SK-N-SH treated with all-trans-retinoic acid at 6 μM for 48 hours (cell line): ENCODE data around the gene PSMA1.

ENCODE experiments used
- ATAC-seq: fragments of 200-7000 bp; cut with Tn5 transposase; 3 replicates; pipeline ENCODE4 v1.9.1; 2020; ENCODE audit warnings: mild to moderate bottlenecking, moderate library complexity
- BACH2 ChIP-seq: fragments of 250-450 bp; sonication (Bioruptor Pico); IDR thresholded peaks from 2 replicates; pipeline ENCODE4 v1.9.0; 2021; ENCODE audit warnings: mild to moderate bottlenecking, borderline replicate concordance
- CSDC2 ChIP-seq: fragments of 250-450 bp; sonication (Bioruptor Pico); IDR thresholded peaks from 2 replicates; pipeline ENCODE4 v1.5.0; 2020; ENCODE audit warnings: mild to moderate bottlenecking, moderate library complexity
- ESRRG ChIP-seq: fragments of 250-450 bp; sonication (Bioruptor Pico); IDR thresholded peaks from 2 replicates; pipeline ENCODE4 v1.6.1; 2021; ENCODE audit warnings: mild to moderate bottlenecking
- GLIS3 ChIP-seq: fragments of 250-450 bp; sonication (Bioruptor Pico); IDR thresholded peaks from 2 replicates; pipeline ENCODE4 v1.5.0; 2020; ENCODE audit warnings: mild to moderate bottlenecking, moderate library complexity
- ISL1 ChIP-seq: fragments of 250-450 bp; sonication (Bioruptor Pico); IDR thresholded peaks from 2 replicates; pipeline ENCODE4 v2.1.2; 2022; ENCODE audit warnings: mild to moderate bottlenecking, moderate library complexity
- OSR1 ChIP-seq: fragments of 250-450 bp; sonication (Bioruptor Pico); IDR thresholded peaks from 2 replicates; pipeline ENCODE4 v1.8.0; 2022; ENCODE audit warnings: moderate library complexity, mild to moderate bottlenecking, inconsistent platforms
- PPARA ChIP-seq: fragments of 250-450 bp; sonication (Bioruptor Pico); IDR thresholded peaks from 2 replicates; pipeline ENCODE4 v1.5.0; 2020; ENCODE audit warnings: mild to moderate bottlenecking, borderline replicate concordance
- SNAI2 ChIP-seq: fragments of 250-450 bp; sonication (Bioruptor Pico); IDR thresholded peaks from 2 replicates; pipeline ENCODE4 v1.5.0; 2020; ENCODE audit warnings: mild to moderate bottlenecking, moderate library complexity
- TCF4 ChIP-seq: fragments of 250-450 bp; sonication (Bioruptor Pico); IDR thresholded peaks from 2 replicates; pipeline ENCODE4 v1.8.0; 2021; ENCODE audit warnings: mild to moderate bottlenecking, moderate library complexity, borderline replicate concordance
- TOX ChIP-seq: fragments of 250-450 bp; sonication (Bioruptor Pico); IDR thresholded peaks from 2 replicates; pipeline ENCODE4 v1.8.0; 2021; ENCODE audit warnings: mild to moderate bottlenecking, moderate library complexity, borderline replicate concordance
- ZC3H10 ChIP-seq: fragments of 250-450 bp; sonication (Bioruptor Pico); IDR thresholded peaks from 2 replicates; pipeline ENCODE4 v1.5.1; 2021; ENCODE audit warnings: mild to moderate bottlenecking, moderate library complexity
- ZFP3 ChIP-seq: fragments of 250-450 bp; sonication (Bioruptor Pico); IDR thresholded peaks from 2 replicates; pipeline ENCODE4 v1.5.0; 2020; ENCODE audit warnings: mild to moderate bottlenecking, moderate library complexity
- ZFP30 ChIP-seq: fragments of 450-650 bp; formaldehyde crosslinking; IDR thresholded peaks from 2 replicates; pipeline ENCODE4 v1.5.0; 2022; ENCODE audit warnings: mild to moderate bottlenecking, moderate library complexity
- ZNF565 ChIP-seq: fragments of 450-650 bp; formaldehyde crosslinking; conservative IDR thresholded peaks from 2 replicates; pipeline ENCODE4 v1.5.0; 2020; ENCODE audit warnings: low read depth, mild to moderate bottlenecking, moderate library complexity
- ZNF70 ChIP-seq: fragments of 450-650 bp; formaldehyde crosslinking; IDR thresholded peaks from 2 replicates; pipeline ENCODE4 v1.5.0; 2020; ENCODE audit warnings: mild to moderate bottlenecking, moderate library complexity
- TF ChIP-seq, protein P1 (sequence below): fragments of 250-450 bp; sonication (Bioruptor Pico); IDR thresholded peaks from 2 replicates; pipeline ENCODE4 v1.8.0; 2021; ENCODE audit warnings: low read depth, mild to moderate bottlenecking, moderate library complexity, borderline replicate concordance
- TF ChIP-seq, protein P2 (sequence below): fragments of 250-450 bp; sonication (Bioruptor Pico); IDR thresholded peaks from 2 replicates; pipeline ENCODE4 v1.8.0; 2020; ENCODE audit warnings: mild to moderate bottlenecking, moderate library complexity, borderline replicate concordance
- TF ChIP-seq, protein P3 (sequence below): fragments of 250-450 bp; sonication (Bioruptor Pico); IDR thresholded peaks from 2 replicates; pipeline ENCODE4 v1.5.1; 2020; ENCODE audit warnings: low read depth, mild to moderate bottlenecking, moderate library complexity

Gene PSMA1

DNA sequence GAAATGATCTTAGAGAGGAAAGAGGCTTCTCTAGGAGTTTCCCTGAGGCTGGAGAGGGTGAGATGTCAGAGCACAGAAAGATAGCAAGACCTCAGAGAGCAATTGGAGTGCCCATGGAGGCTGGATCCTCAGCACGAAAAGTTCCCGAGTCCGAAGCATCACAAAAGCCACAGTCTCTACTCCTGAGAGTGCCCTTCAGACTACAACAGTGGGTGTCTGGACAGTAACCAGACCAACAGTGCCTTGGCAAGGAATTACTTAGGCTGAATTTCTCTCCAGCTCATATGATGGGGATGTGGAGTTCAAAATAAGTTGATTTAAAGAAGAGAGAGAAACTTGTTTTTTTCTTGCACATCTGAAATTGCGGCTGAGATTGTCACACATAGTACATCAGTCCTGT lies 31.9 kb upstream of the PSMA1 start:
- ATAC-seq: no peak
- TF ChIP-seq ZNF70 (CRISPR knock-in tag): no peak
- TF ChIP-seq, protein P1, sequence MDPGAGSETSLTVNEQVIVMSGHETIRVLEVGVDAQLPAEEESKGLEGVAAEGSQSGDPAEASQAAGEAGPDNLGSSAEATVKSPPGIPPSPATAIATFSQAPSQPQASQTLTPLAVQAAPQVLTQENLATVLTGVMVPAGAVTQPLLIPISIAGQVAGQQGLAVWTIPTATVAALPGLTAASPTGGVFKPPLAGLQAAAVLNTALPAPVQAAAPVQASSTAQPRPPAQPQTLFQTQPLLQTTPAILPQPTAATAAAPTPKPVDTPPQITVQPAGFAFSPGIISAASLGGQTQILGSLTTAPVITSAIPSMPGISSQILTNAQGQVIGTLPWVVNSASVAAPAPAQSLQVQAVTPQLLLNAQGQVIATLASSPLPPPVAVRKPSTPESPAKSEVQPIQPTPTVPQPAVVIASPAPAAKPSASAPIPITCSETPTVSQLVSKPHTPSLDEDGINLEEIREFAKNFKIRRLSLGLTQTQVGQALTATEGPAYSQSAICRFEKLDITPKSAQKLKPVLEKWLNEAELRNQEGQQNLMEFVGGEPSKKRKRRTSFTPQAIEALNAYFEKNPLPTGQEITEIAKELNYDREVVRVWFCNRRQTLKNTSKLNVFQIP (CRISPR knock-in tag): no peak
- TF ChIP-seq TOX (CRISPR knock-in tag): no peak
- TF ChIP-seq ZNF565 (CRISPR knock-in tag): no peak
- TF ChIP-seq PPARA (CRISPR knock-in tag): no peak
- no peak for TF ChIP-seq ZFP30 (CRISPR knock-in tag)
- no peak for TF ChIP-seq BACH2
- TF ChIP-seq, protein P2, sequence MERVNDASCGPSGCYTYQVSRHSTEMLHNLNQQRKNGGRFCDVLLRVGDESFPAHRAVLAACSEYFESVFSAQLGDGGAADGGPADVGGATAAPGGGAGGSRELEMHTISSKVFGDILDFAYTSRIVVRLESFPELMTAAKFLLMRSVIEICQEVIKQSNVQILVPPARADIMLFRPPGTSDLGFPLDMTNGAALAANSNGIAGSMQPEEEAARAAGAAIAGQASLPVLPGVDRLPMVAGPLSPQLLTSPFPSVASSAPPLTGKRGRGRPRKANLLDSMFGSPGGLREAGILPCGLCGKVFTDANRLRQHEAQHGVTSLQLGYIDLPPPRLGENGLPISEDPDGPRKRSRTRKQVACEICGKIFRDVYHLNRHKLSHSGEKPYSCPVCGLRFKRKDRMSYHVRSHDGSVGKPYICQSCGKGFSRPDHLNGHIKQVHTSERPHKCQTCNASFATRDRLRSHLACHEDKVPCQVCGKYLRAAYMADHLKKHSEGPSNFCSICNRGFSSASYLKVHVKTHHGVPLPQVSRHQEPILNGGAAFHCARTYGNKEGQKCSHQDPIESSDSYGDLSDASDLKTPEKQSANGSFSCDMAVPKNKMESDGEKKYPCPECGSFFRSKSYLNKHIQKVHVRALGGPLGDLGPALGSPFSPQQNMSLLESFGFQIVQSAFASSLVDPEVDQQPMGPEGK (CRISPR knock-in tag): no peak

DNA sequence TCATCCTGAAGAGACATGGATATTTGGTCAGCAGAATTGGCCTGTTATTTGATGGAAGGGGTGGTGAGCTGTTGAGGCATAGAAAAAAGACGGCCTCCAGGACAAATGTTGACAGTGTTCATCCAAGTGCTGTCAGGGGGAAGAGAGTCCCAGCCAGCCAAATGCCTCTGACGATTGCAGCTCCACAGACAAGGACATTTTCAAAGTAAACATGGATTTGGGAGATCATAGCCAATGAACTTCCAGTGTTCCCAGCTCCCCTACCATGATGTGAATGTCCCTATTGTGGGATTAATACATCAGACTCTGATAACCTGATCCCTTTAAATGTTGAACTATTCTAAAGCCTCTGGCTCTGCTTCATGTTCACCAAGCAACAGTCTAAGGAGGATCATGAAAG lies 31.2 kb upstream of the PSMA1 start:
- TF ChIP-seq ISL1 (CRISPR knock-in tag): no peak
- TF ChIP-seq, protein P1 (CRISPR knock-in tag): no peak
- no peak for TF ChIP-seq ZNF565 (CRISPR knock-in tag)
- ATAC-seq: no peak

DNA sequence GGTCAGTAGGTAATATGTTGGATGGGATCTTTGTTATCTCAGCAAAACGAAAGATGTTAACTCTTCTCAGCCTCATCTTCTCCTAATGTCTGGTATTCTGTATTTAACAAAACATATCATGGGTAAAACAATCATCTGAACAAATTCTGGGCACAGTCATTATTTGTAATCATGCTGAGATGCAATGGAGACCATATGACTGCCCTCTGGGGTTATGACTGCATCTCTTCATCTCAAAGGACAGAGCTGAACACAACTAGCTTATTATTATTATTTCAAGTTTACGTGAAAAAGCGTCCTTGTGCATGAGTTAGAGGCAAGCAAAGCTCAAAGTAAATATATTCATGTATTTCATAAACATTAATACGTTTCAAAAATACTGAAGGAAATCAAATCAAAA lies 29.7 kb upstream of the PSMA1 start:
- TF ChIP-seq, protein P3, sequence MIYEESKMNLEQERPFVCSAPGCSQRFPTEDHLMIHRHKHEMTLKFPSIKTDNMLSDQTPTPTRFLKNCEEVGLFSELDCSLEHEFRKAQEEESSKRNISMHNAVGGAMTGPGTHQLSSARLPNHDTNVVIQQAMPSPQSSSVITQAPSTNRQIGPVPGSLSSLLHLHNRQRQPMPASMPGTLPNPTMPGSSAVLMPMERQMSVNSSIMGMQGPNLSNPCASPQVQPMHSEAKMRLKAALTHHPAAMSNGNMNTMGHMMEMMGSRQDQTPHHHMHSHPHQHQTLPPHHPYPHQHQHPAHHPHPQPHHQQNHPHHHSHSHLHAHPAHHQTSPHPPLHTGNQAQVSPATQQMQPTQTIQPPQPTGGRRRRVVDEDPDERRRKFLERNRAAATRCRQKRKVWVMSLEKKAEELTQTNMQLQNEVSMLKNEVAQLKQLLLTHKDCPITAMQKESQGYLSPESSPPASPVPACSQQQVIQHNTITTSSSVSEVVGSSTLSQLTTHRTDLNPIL (CRISPR knock-in tag): no peak
- TF ChIP-seq CSDC2 (CRISPR knock-in tag) (no peak), PPARA (CRISPR knock-in tag) (no peak)
- no peak for ATAC-seq

DNA sequence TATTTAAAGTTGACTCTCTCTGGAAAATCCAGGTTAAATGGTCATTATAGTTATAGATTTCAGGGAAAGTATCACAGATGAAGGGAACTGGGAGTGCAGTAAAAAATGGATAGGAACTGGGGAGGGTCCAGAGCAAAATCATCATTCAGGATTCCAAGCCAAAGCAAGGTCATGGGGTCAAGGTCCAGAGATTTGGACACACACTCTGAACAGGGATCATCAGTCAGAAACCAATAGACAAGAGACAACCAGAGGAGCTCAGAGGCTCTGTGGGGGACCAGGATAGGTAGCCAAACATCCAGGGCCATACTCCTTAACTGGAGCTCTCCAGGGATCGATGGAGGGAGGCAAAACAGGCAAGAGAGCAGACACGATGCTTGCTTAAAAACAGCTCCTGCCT lies 27.3 kb upstream of the PSMA1 start:
- TF ChIP-seq BACH2: no peak
- TF ChIP-seq CSDC2 (CRISPR knock-in tag): no peak

DNA sequence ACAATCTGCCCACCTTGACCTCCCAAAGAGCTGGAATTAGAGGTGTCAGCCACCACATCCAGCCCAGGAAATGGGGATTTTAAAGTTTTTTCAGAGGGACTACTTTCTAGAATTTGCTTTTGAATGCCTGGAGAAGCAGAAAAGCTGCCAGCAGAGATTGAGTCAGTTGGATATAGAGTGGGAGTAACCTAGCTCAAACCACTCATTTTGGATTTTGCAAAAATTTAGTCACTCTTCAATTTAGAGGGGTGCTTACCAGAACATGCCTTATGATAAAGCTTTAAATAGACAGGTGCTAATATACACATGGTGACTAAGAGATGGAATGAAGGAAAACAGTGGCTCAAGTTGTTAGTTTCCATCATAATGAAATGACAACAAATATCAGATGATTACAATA lies 26.5 kb upstream of the PSMA1 start:
- TF ChIP-seq, protein P3 (CRISPR knock-in tag): no peak
- no peak for TF ChIP-seq ZC3H10 (CRISPR knock-in tag)
- no peak for TF ChIP-seq OSR1
- no peak for ATAC-seq

More for the DNA sequence above, 27.3 kb upstream of the PSMA1 start:
- ATAC-seq: no peak

DNA sequence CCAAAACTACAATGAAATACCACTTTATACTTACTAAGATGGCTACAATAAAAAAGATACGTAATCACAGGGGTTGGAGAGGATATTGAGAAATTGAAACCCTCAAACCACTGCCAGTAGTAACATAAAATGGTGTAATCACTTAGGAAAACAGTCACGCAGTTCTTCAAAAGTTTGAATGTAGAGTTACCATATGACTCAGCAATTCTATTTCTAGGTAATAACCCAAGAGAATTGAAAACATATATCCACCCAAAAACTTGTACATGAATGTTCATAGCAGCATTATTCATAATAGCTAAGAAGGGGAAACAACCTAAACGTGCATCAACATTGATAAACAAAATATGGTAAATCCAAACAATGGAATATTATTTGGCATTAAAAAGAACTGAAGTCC lies 24.4 kb upstream of the PSMA1 start:
- ATAC-seq: no peak
- no peak for TF ChIP-seq ISL1 (CRISPR knock-in tag)

DNA sequence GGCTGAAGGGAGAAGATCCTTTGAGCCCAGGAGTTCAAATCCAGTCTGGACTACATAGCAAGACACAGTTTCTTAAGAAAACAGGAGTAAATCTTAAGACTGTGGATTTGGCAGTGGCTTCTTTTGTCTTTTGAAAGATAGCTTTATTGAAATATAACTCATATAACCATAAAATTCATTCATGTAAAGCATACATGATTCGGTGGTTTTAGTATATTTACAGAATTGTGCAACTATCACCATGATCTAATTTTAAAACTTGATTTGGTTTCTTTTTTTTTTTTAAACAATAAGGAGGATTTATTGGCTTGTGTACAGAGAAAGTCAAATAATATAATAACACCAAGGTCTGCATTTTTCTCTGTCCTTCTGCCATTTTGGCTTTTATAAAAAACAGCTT lies 23.1 kb upstream of the PSMA1 start:
- no peak for ATAC-seq
- TF ChIP-seq ZNF565 (CRISPR knock-in tag) (no peak), GLIS3 (CRISPR knock-in tag) (no peak), ZFP30 (CRISPR knock-in tag) (no peak), SNAI2 (CRISPR knock-in tag) (no peak), TCF4 (CRISPR knock-in tag) (no peak), ESRRG (no peak), ZC3H10 (CRISPR knock-in tag) (no peak), ZNF70 (CRISPR knock-in tag) (no peak), ZFP3 (CRISPR knock-in tag) (no peak), OSR1 (no peak)
- TF ChIP-seq, protein P2 (CRISPR knock-in tag): no peak
- TF ChIP-seq, protein P1 (CRISPR knock-in tag): no peak
